SH-SY5Y (cell line): Measurements from ENCODE around the gene UBALD1.

Experiments used
- GATA2 ChIP-seq: IDR thresholded peaks from 2 replicates; pipeline ENCODE4 v1.6.1; 2011; ENCODE audit warnings: mild to moderate bottlenecking, low read depth, low read length
- GATA3 ChIP-seq: IDR thresholded peaks from 2 replicates; pipeline ENCODE4 v1.6.1; 2011; ENCODE audit warnings: low read depth, mild to moderate bottlenecking, low read length, moderate library complexity

UBALD1 gene

DNA sequence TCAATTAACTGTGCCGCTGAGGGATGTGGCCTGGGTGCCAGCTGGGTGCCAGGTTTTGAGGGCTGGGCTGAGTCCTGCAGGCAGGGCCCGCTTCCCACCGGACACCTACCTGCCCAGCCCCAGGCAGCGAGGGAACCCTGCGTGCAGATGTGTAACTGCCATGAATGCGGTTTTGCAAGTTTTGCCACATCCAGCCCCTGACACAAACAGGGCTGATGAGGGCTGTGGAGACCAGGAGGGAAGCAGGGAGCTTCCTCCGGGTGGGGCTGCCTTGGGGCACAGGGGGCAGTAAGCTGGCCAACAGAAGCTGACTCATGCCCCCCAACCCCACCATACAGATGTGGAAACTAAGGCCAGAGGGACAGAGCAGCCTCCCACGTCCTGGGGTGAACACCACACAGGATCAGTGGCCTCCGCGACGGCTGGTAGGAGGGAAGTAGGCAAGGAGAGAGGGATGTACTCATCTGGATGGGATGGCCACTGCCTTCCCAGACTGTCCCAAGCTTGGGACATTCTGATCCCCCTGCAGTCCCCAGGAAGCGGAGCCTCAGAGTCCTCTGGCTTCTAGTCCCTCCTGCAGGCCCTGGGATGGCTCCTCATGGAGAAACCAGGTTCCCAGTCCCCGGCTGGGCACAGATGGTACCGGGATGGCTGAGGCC lies 1.6 kb downstream of the UBALD1 start:
- no peak for TF ChIP-seq GATA3
- TF ChIP-seq GATA2 = no peak

DNA sequence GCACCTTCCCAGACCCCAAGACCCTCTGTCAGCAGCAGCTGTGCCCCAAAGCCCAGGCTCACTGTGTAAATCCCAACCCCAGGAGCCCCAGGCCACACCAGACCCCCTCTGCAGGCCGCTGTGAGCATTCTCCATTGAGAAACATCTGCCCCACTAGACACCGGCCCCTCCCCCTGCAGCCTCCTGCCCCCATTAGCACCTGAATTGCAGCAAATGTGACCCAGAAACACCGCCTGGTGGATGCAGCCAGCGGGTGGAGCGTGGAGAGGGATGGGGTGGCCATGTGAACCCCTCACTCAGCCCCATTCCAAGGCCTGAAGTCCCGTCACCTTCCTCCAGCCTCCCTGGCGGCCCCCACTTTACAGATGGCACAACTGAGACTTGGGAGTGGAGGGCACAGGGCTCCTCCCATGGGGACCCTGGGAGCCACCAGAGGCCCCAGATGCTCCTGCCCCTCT lies 2.2 kb downstream of the UBALD1 start:
- TF ChIP-seq GATA3 = no peak

- TF ChIP-seq GATA2 = no peak
- TF ChIP-seq GATA3 = no peak
These were observed 3.2 kb downstream of the UBALD1 start for GRCh38 chr16:4611337-4612021.

GRCh38 chr16:4610011-4611005 lies 4.4 kb downstream of the UBALD1 start:
- TF ChIP-seq GATA2 = no peak
- no peak for TF ChIP-seq GATA3

DNA sequence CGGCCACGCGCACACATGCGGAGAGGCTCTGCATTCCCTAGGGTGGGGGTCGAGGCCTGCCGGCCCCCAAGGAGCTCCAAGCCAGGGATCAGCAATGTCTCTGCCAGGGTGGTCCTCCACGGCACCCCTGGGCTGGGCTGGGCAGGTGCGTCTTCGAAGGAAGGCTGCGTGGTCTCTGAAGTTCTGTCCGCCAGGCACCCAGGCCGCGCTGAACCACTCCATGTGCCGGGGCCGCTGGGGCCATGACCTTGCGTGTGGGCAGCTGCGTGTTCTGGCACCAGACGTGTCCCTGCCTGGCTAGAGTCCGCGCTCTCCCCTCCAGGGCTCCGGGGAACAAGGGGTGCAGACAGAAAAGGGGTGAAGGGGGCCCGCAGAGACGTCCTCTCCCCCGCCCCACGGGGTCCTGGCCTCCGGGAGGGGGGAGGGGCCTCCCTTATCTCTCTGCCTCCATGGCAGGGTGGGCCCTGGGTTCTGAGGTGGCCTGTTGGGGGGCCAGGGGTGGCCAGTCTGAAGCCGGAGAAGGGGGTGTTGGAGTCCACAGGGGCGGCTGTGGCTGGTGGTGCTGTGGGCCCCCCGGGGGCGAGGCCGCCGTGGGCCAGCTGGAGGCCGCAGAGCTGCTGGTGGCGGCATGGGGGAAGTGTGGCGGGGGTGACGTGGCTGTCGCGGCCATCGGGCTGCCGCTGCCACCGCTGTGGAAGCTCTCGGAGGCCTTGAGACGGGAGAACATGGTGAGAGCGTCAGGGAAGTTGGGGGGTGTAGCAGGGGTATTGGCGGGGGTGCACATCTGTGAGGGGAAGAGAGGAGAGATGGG lies 5.3 kb downstream of the UBALD1 start:
- TF ChIP-seq GATA3 (no peak), GATA2 (no peak)

DNA sequence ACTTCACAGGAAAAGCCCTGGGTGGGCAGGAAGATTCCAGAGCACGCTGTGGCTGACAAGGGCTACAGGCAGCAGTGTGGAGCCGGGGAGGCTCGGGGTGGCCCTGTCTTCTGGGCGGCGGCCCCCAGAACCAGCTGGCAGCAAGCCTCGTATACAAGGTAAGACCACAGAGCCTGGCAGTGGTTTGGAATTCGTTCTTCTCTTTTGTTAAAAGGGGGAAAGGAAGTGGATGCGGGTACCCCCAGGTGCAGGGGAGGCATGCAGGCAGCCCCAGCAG lies 6.0 kb downstream of the UBALD1 start:
- TF ChIP-seq GATA3 (no peak), GATA2 (no peak)

DNA sequence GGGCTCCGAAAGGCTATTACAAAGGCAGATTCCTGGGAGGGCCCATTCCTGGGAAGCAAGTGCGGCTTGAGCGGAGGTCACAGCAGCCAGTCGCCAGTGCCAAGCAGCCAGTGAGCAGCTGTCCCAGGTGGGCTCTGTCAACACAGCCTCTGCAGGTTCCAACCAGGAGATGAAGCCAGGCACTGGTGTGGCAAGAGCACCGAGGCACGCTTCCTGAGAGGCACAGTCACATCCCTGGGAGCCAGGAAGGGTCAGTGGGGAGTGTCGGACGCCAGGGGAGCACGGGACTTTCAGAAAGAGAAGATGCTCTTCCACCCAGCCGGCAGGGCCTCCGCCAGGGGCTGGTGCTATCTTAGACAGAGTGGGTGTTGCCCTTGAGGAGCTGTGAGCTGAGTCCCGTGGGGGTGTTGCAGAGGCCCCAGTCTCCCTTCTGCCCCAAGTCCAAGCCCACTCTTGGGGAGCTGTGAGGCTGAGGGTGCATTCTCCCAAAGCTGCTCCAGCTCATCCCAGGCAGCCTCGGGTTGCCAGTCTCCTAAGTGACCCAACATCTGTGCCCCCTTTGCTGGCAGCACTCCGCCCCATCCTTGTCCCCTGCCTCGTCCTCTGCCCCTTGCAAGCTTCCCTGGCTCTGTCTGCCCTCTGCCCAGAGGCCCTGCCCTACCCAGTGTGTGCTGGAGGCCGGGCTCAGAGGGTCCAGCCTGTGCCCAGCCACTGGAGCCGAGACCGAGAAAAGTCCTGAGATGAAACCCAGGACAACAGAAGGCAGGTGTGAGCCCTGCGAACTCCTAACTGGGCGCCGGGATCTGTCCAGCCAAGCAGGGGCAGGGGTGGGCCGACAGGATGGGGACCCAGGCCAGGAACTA lies 6.6 kb downstream of the UBALD1 start:
- no peak for TF ChIP-seq GATA3
- TF ChIP-seq GATA2 = no peak

DNA sequence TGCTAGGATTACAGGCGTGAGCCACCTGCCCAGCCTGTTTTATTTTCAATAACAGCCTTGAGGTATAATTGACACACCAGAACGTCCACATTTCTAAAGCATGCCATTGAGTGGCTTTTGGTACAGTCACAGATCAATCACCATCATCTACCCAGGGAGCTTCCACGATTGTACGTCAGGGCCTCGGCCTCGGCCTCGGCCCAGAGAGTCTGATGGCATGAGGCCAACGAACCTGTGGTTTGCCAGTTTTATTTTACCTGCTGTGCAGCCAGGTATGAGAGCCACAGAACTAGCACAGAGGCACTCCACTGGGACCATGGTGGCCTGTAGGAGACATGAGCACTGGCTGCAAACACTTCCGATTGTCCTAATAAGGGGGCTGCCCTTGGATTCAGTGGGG lies 8.3 kb downstream of the UBALD1 start:
- TF ChIP-seq GATA2 (no peak), GATA3 (no peak)

DNA sequence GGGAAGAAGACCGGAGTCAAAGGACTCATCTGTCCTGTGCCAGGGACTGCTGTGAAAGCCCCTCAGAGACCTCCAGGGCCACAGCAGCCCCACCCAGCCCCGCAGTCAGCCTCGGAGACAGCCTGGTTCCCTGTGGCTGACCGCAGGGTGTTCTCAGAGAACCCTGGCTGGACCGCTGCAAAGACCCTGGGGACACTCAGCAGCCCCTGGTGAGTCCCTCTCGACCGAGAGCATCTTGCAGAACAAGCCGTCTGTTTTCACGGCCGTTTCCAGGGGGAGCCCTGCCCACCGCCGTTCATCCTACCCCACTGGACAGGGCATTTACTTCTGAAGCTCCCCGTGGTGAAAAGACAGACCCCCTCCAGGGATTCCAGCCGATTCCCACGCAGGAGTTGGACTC lies 10.3 kb downstream of the UBALD1 start:
- TF ChIP-seq GATA3 = no peak
- no peak for TF ChIP-seq GATA2

DNA sequence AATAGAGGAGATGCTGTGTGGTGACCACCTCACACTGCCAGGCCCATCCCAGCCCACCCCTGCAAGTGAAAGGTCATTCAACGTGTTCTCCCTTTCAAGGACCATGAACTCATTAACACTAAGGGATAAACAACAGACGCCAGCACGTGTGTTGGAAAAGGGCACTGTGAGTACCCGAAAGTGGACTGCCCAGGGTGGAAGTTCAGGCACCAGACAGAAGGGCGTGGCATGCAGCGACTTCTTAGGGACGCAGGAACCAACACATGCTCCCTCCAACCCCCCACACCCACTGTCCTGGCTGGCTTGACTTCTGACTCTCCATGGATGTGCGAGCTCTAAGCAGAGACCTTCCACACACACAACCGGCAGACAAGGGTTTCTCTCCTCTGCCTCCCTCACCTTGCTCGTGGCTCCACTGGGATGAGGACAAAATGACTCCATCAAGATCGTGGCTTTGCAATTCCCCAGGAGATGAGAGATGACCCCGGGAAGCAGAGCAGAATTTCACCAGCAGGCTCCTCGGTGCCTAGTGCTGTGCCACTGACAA lies 11.0 kb downstream of the UBALD1 start:
- no peak for TF ChIP-seq GATA3
- TF ChIP-seq GATA2 = no peak

- TF ChIP-seq GATA3 (no peak), GATA2 (no peak)
These were observed 12.4 kb downstream of the UBALD1 start for GRCh38 chr16:4602331-4602730.

DNA sequence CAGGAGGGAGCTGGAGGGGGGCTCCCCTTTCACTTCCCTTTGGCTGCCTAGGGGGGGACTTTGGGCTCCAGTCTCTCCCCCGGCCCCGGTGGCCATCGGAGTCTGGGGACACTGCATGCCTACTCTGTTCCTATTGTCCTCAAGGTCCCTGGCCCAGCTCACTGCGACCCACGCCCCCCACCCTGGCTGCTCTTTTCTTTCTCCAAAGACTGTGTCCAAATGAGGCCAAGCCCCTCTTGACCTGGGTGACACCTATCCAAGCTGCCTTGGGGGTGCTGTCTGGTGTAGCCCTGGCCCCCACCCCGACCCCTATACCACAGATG lies 12.9 kb downstream of the UBALD1 start:
- TF ChIP-seq GATA2 (no peak), GATA3 (no peak)
